SH-SY5Y (cell line): ENCODE data around the gene CXXC5.

Experiments used
- GATA2 ChIP-seq: IDR thresholded peaks from 2 replicates; pipeline ENCODE4 v1.6.1; 2011; ENCODE audit warnings: mild to moderate bottlenecking, low read depth, low read length
- GATA3 ChIP-seq: IDR thresholded peaks from 2 replicates; pipeline ENCODE4 v1.6.1; 2011; ENCODE audit warnings: low read depth, mild to moderate bottlenecking, low read length, moderate library complexity

DNA sequence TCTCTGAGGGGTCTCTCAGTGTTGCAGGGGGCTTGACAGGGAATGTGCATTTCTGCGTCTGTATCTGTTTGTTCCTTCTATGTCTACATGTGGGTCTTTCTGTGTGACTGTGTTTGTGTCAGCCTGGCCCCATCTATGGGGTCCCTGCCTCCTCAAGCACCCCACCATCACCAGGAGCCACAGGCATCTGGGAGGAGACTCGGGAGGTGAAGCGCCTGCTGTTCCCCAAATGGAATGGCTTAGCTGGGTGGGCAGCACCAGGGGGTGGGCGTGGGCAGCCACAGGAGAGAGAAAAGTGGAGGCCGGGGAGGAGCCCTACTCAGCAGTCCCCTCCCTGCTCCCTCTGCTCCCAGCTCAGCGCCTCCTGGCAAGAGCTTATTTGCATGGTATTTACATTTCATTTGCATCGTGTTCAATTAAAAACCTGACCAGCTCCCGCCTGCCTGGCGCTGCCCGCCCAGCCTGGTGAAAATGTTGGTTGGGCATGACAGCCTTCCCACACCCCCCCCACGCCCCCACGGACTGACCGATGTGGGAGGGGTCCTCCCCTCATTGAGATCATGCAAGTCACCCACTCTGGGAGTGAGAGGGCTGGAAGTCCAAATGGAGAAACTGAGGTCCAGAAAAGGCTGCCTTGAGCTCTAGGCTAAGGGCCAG lies 50.5 kb downstream of the CXXC5 start:
- TF ChIP-seq GATA2 (no peak), GATA3 (no peak)
